GM21825 (cell line): ENCODE results near the gene CDK11B.
A peak's percentile ranks its signal among the peaks of the same experiment; 100 is the strongest.
"Not testable (repeated sequence)": the region's sequence is repeated elsewhere in the genome, so short reads cannot be mapped to it uniquely, and the experiment has no call there.

ENCODE experiments used
- ATAC-seq: cut with Tn5 transposase; IDR thresholded peaks from one replicate; pipeline ENCODE4 v1.9.1; 2021; ENCODE audit warnings: mild to moderate bottlenecking, moderate library complexity; ENCODE audit not compliant: unreplicated experiment

Gene CDK11B

GRCh38 chr1:1658583-1659549, at the start of gene CDK11B:
Gene CDK11B (minus strand): TSS chr1:1659004. CDS start chr1:1657485, 1,519 bp downstream.
- peak; percentile 74 for ATAC-seq

GRCh38 chr1:1707897-1708296, 49.1 kb upstream of the CDK11B start:
- ATAC-seq, result not testable (repeated sequence)

- not testable (repeated sequence) for ATAC-seq
Observed at GRCh38 chr1:1707241-1707640, 48.4 kb upstream of the CDK11B start.

GRCh38 chr1:1705623-1706022, 46.8 kb upstream of the CDK11B start:
- ATAC-seq, result not testable (repeated sequence)

- not testable (repeated sequence) for ATAC-seq
Observed at GRCh38 chr1:1704284-1704957, 45.6 kb upstream of the CDK11B start.

- no peak for ATAC-seq
Observed at GRCh38 chr1:1703796-1704195, 45.0 kb upstream of the CDK11B start.

- ATAC-seq, result not testable (repeated sequence)
Observed at GRCh38 chr1:1702506-1702905, 43.7 kb upstream of the CDK11B start.

GRCh38 chr1:1700557-1700956, 41.8 kb upstream of the CDK11B start:
- ATAC-seq, result not testable (repeated sequence)

GRCh38 chr1:1700067-1700466, 41.3 kb upstream of the CDK11B start:
- not testable (repeated sequence) for ATAC-seq

- ATAC-seq, result not testable (repeated sequence)
Observed at GRCh38 chr1:1699061-1699460, 40.3 kb upstream of the CDK11B start.

GRCh38 chr1:1697358-1698183, 38.8 kb upstream of the CDK11B start:
- not testable (repeated sequence) for ATAC-seq

GRCh38 chr1:1696431-1697357, 37.9 kb upstream of the CDK11B start:
- not testable (repeated sequence) for ATAC-seq

- peak; percentile 74 for ATAC-seq
Observed at GRCh38 chr1:1692714-1693647, 34.2 kb upstream of the CDK11B start, which contains the start of gene SLC35E2B. Gene SLC35E2B (minus strand): TSS chr1:1692795. CDS start chr1:1676699, 16,096 bp downstream.

GRCh38 chr1:1692324-1692713, 33.5 kb upstream of the CDK11B start:
- ATAC-seq, result peak; percentile 41

GRCh38 chr1:1691443-1691842, 32.6 kb upstream of the CDK11B start:
- ATAC-seq, result not testable (repeated sequence)

GRCh38 chr1:1689526-1689925, 30.7 kb upstream of the CDK11B start:
- ATAC-seq, result not testable (repeated sequence)

GRCh38 chr1:1687846-1688245, 29.0 kb upstream of the CDK11B start:
- ATAC-seq, result no peak

- no peak for ATAC-seq
Observed at GRCh38 chr1:1684031-1684681, 25.4 kb upstream of the CDK11B start.
